Activated naive CD8-positive, alpha-beta T cell treated with anti-CD3 and anti-CD28 coated beads, Interleukin-2, amount 10 ng/mL, durations not matched to agents 7 days and 5 days (primary cell): ENCODE results near the gene DPP7. TPM values are rescaled to one million over a fixed set of nuclear protein-coding genes. Genes with fewer than 3 reads are reported as not detected.
A peak's percentile ranks its signal among the peaks of the same experiment; 100 is the strongest.

ENCODE experiments used
- ATAC-seq: fragments of 150-1000 bp; cut with Tn5 transposase; one replicate; pipeline ENCODE4 v1.10.0; 2021; ENCODE audit warnings: low read depth, moderate library complexity
- POLR2A ChIA-PET: fragments of 350-600 bp; sonication (Branson Sonifier 250); formaldehyde crosslinking; loops from one replicate; lab custom pipeline; 2021; ENCODE audit warnings: antibody characterized with exemption; lab: Charles Lee
- DNase-seq: peaks from one replicate; pipeline ENCODE4 v3.0.0; 2021
- H3K27ac Mint-ChIP-seq: one replicate; pipeline ENCODE4 v1.8.0; 2022; ENCODE audit warnings: mild to moderate bottlenecking, mixed read lengths
- H3K27me3 Mint-ChIP-seq: one replicate; pipeline ENCODE4 v1.8.0; 2022; ENCODE audit warnings: mild to moderate bottlenecking, moderate library complexity, mixed read lengths
- H3K36me3 Mint-ChIP-seq: one replicate; pipeline ENCODE4 v1.8.0; 2021; ENCODE audit warnings: mild to moderate bottlenecking, mixed read lengths
- H3K4me1 Mint-ChIP-seq: one replicate; pipeline ENCODE4 v1.8.0; 2021; ENCODE audit warnings: mixed read lengths
- H3K4me3 Mint-ChIP-seq: one replicate; pipeline ENCODE4 v1.8.0; 2022; ENCODE audit warnings: mild to moderate bottlenecking, moderate library complexity, mixed read lengths
- H3K9me3 Mint-ChIP-seq: one replicate; pipeline ENCODE4 v1.8.0; 2021; ENCODE audit warnings: mixed read lengths
- total RNA-seq, 2 experiments: library from RNA; stranded (reverse); gene quantifications; one replicate each; pipeline ENCODE4 v1.2.3, GENCODE V29; 2021

DPP7 gene
- total RNA-seq, 2 experiments from 2014 or later = 314 to 322 TPM

GRCh38 chr9:137096785-137097546 lies 17.6 kb downstream of the DPP7 start:
- no peak for ATAC-seq
- peak overlapping the region; percentile 96 for H3K27ac Mint-ChIP-seq
- peaks cover 13% of the 10 kb centered on the region for H3K4me1 Mint-ChIP-seq
- no peaks in the 10 kb centered on the region for H3K27me3 Mint-ChIP-seq
- peaks cover 25% of the 10 kb centered on the region for H3K36me3 Mint-ChIP-seq
- H3K4me3 Mint-ChIP-seq = no peak overlapping the region
- POLR2A ChIA-PET = interaction anchor here (0.6 to 2.5 kb wide), 8 partner anchors 10 to 144 kb away, joined by 3 to 68 read pairs (median 14); partner anchors contain the start of genes DPP7, MAN1B1, RNF208 and RNF224
- DNase-seq = no peak
- peaks cover 4% of the 10 kb centered on the region for H3K9me3 Mint-ChIP-seq

- Mint-ChIP-seq H3K36me3 (peaks cover 27% of the 10 kb centered on the region), H3K9me3 (no peaks in the 10 kb centered on the region), H3K4me3 (peak overlapping the region; percentile 85), H3K4me1 (peaks cover 16% of the 10 kb centered on the region), H3K27me3 (no peaks in the 10 kb centered on the region), H3K27ac (peak overlapping the region; percentile 96)
- peak; percentile 87 for DNase-seq
- peak; percentile 99 for ATAC-seq
- POLR2A ChIA-PET = interaction anchor here (0.5 to 2.5 kb wide), 19 partner anchors 9 to 533 kb away, joined by 3 to 68 read pairs (median 8); partner anchors contain the start of genes ANAPC2, DPP7, MAN1B1 and RNF208
These were observed 18.6 kb downstream of the DPP7 start for GRCh38 chr9:137095664-137096517.

GRCh38 chr9:137089232-137089947 lies 25.1 kb downstream of the DPP7 start:
- POLR2A ChIA-PET = interaction anchor here (1.4 kb wide), 2 partner anchors 19 to 100 kb away, joined by 3 to 6 read pairs; partner anchors contain the start of gene SAPCD2
- Mint-ChIP-seq H3K4me1 (peaks cover 24% of the 10 kb centered on the region), H3K9me3 (no peaks in the 10 kb centered on the region), H3K36me3 (peaks cover 14% of the 10 kb centered on the region), H3K27ac (no peak overlapping the region), H3K27me3 (no peaks in the 10 kb centered on the region), H3K4me3 (no peak overlapping the region)
- DNase-seq = no peak
- ATAC-seq = no peak

- peaks cover 11% of the 10 kb centered on the region for H3K36me3 Mint-ChIP-seq
These were observed 26.4 kb downstream of the DPP7 start for GRCh38 chr9:137088121-137088520.

GRCh38 chr9:137087409-137087925 lies 27.1 kb downstream of the DPP7 start:
- H3K27me3 Mint-ChIP-seq = no peaks in the 10 kb centered on the region
- peak; percentile 2 for ATAC-seq
- H3K4me1 Mint-ChIP-seq = peaks cover 22% of the 10 kb centered on the region
- H3K36me3 Mint-ChIP-seq = peaks cover 9% of the 10 kb centered on the region
- H3K4me3 Mint-ChIP-seq = peak overlapping the region; percentile 88
- H3K27ac Mint-ChIP-seq = peak overlapping the region; percentile 87
- DNase-seq = no peak
- no peaks in the 10 kb centered on the region for H3K9me3 Mint-ChIP-seq
- POLR2A ChIA-PET = interaction anchor here (0.9 to 5.4 kb wide), 15 partner anchors 8 to 287 kb away, joined by 3 to 75 read pairs (median 8); partner anchors contain the start of genes CYSRT1, DPP7, PAXX and RABL6

More at GRCh38 chr9:137088121-137088520, 26.4 kb downstream of the DPP7 start:
- Mint-ChIP-seq H3K27me3 (no peaks in the 10 kb centered on the region), H3K4me1 (peaks cover 22% of the 10 kb centered on the region), H3K4me3 (peak overlapping the region; percentile 88), H3K27ac (peak overlapping the region; percentile 87), H3K9me3 (no peaks in the 10 kb centered on the region)
- ATAC-seq = no peak
- POLR2A ChIA-PET = interaction anchor here (1.2 to 5.4 kb wide), 7 partner anchors 8 to 152 kb away, joined by 4 to 75 read pairs (median 28); partner anchors contain the start of genes CYSRT1, DPP7, RNF208 and SAPCD2
- no peak for DNase-seq

GRCh38 chr9:137086531-137087408 lies 27.8 kb downstream of the DPP7 start, which contains the start of gene MAN1B1:
Gene MAN1B1 (plus strand): TSS chr9:137086985. CDS start chr9:137087000, 15 bp downstream.
- peak; percentile 89 for ATAC-seq

GRCh38 chr9:137085920-137086530 lies 28.5 kb downstream of the DPP7 start:
- peaks cover 22% of the 10 kb centered on the region for H3K4me1 Mint-ChIP-seq
- peak overlapping the region; percentile 92 for H3K4me3 Mint-ChIP-seq
- POLR2A ChIA-PET = interaction anchor here (0.9 to 5.4 kb wide), 20 partner anchors 9 to 285 kb away, joined by 3 to 75 read pairs (median 6); partner anchors contain the start of genes ABCA2, CLIC3, CYSRT1 and DPP7
- ATAC-seq (peak; percentile 3), DNase-seq (peak; percentile 65)
- no peaks in the 10 kb centered on the region for H3K27me3 Mint-ChIP-seq
- peak overlapping the region; percentile 93 for H3K27ac Mint-ChIP-seq
- H3K9me3 Mint-ChIP-seq = no peaks in the 10 kb centered on the region
- H3K36me3 Mint-ChIP-seq = peaks cover 12% of the 10 kb centered on the region

More at GRCh38 chr9:137086531-137087408, 27.8 kb downstream of the DPP7 start, which contains the start of gene MAN1B1:
- H3K27ac Mint-ChIP-seq = peak within 1 kb of the TSS; percentile 93
- H3K27me3 Mint-ChIP-seq = no peaks in the 10 kb centered on the region
- H3K36me3 Mint-ChIP-seq = peaks cover 12% of the 10 kb centered on the region
- POLR2A ChIA-PET = interaction anchor here (0.7 to 5.4 kb wide), 21 partner anchors 9 to 286 kb away, joined by 3 to 75 read pairs (median 5); partner anchors contain the start of genes CLIC3, CYSRT1, DPP7 and NELFB
- DNase-seq = peak; percentile 99
- H3K4me3 Mint-ChIP-seq = peak within 1 kb of the TSS; percentile 92
- no peaks in the 10 kb centered on the region for H3K9me3 Mint-ChIP-seq
- H3K4me1 Mint-ChIP-seq = peaks cover 23% of the 10 kb centered on the region

- Mint-ChIP-seq H3K9me3 (no peaks in the 10 kb centered on the region), H3K4me1 (peaks cover 21% of the 10 kb centered on the region), H3K27ac (no peak overlapping the region), H3K27me3 (no peaks in the 10 kb centered on the region), H3K36me3 (peaks cover 14% of the 10 kb centered on the region), H3K4me3 (no peak overlapping the region)
- ATAC-seq (no peak), DNase-seq (no peak)
- POLR2A ChIA-PET = interaction anchor here (0.7 to 5.4 kb wide), 3 partner anchors 15 to 544 kb away, joined by 3 to 75 read pairs (median 3); partner anchors contain the start of gene SAPCD2
These were observed 30.0 kb downstream of the DPP7 start for GRCh38 chr9:137084526-137084925.

GRCh38 chr9:137083394-137084004 lies 31.0 kb downstream of the DPP7 start:
- no peak overlapping the region for H3K4me3 Mint-ChIP-seq
- H3K36me3 Mint-ChIP-seq = peaks cover 9% of the 10 kb centered on the region
- ATAC-seq (no peak), DNase-seq (no peak)
- H3K27ac Mint-ChIP-seq = peak overlapping the region; percentile 28
- no peaks in the 10 kb centered on the region for H3K27me3 Mint-ChIP-seq
- peaks cover 18% of the 10 kb centered on the region for H3K4me1 Mint-ChIP-seq
- no peaks in the 10 kb centered on the region for H3K9me3 Mint-ChIP-seq
- POLR2A ChIA-PET = interaction anchor here (5.4 kb wide), 1 partner anchor 14 kb away, joined by 75 read pairs; the partner anchor contains the start of gene SAPCD2

- ATAC-seq = no peak
- H3K4me3 Mint-ChIP-seq = no peak overlapping the region
- no peaks in the 10 kb centered on the region for H3K27me3 Mint-ChIP-seq
- DNase-seq = no peak
- POLR2A ChIA-PET = no interaction called here
- no peak overlapping the region for H3K27ac Mint-ChIP-seq
- no peaks in the 10 kb centered on the region for H3K9me3 Mint-ChIP-seq
- peaks cover 11% of the 10 kb centered on the region for H3K36me3 Mint-ChIP-seq
- peaks cover 16% of the 10 kb centered on the region for H3K4me1 Mint-ChIP-seq
These were observed 31.6 kb downstream of the DPP7 start for GRCh38 chr9:137082925-137083290.
